H4 (cell line): ENCODE results near the gene FETUB. TPM values are rescaled to one million over a fixed set of nuclear protein-coding genes. Genes with fewer than 3 reads are reported as not detected.

Experiments
- DNase-seq: peaks from one replicate; pipeline ENCODE4 v3.0.0-alpha.2; 2015; ENCODE audit warnings: low spot score
- total RNA-seq: library from RNA; depleted of rRNA; stranded (reverse); fragments of >200 nt; shearing (Covaris generic); gene quantifications from 2 replicates; pipeline ENCODE4 v1.2.3, GENCODE V29; 2014

FETUB gene
- total RNA-seq, 1 experiment from 2014 or later: not detected

DNA sequence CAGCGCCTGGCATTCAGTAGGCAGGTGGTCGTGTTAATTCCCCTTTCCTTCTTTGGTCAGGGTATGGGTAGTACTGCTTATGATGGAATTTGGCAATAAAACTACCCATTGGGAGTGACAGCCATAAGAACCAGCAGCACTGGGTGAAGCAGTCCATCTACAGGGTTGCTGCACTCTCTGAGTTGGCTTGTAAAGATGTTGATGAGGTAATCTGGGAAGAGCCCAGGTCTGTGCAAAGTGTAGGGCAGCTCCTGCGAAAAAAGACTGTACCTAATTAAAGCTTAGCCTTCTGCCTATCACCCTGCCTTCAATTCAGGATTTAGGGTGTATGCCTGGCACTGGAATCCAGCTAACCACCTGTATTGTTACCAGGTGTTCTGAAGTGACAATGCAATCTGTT, 4.7 kb upstream of the FETUB start:
- DNase-seq: no peak

- no peak for DNase-seq
Measured at GRCh38 chr3:186636536-186636935, 3.7 kb upstream of the FETUB start.

DNA sequence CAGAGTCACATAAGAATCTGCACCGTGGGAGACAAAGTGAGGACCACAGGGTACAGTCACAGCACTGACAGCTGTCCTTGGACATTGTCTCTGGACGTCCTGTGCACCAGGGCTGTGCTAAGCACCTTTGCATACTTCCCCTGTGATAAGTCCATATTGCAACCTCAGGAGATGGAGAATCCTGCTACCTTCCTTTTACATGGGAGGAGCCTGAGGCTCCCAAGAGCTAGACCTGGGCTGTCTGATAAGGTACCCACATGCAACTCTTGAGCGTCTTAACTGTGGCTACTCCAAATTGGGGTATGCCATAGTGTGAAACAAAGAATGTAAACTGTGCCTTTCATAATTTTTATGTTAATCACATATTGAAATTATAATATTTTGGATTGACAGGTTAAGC, 2.5 kb upstream of the FETUB start:
- DNase-seq: no peak

DNA sequence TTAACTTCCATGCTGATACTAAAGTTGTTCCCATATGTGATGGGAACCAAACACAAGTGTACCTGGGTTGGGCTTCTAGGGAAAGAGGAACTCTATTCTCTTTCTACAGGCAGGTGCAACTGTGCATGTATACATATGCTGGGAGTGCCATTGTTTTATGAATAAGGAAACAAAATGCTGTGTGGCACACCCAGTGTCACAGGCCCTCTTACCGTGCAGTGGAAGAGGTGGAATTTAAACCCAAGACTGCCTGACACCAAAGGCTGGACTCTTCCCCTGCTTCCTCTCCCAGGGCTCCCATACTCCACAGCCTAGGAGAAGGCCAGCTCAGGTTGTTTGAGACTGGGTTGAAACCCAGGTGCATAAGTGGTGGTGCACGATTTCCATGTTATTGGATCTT, 1.9 kb upstream of the FETUB start:
- no peak for DNase-seq

DNA sequence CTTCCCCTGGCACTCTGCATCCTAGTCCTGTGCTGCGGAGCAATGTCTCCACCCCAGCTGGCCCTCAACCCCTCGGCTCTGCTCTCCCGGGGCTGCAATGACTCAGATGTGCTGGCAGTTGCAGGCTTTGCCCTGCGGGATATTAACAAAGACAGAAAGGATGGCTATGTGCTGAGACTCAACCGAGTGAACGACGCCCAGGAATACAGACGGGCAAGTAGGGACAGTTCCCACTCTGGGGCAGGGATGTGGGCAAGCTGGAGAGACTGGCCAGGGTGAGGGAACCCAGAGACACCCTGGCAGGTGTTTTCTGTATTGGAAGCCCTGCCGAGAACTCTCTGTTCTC, 247 bp downstream of the FETUB start:
- peak; percentile 24 for DNase-seq

DNA sequence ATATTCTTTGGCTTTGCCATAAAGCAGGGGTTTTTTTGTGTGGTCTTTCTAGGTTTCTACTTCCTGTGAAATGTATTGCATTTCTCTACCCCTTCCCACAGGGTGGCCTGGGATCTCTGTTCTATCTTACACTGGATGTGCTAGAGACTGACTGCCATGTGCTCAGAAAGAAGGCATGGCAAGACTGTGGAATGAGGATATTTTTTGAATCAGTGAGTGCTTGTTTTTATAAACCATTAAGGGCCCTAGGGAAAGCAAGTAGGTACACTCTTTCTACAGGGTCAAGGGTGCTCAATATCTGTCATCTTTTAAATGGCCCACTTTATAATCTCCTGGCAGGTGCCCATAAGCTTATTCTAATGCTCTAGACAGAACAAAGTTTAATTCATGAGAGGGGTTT, 730 bp downstream of the FETUB start:
- DNase-seq: no peak

GRCh38 chr3:186642014-186642413, 1.8 kb downstream of the FETUB start:
- no peak for DNase-seq

- no peak for DNase-seq
Measured at GRCh38 chr3:186643493-186643892, 3.3 kb downstream of the FETUB start.

DNA sequence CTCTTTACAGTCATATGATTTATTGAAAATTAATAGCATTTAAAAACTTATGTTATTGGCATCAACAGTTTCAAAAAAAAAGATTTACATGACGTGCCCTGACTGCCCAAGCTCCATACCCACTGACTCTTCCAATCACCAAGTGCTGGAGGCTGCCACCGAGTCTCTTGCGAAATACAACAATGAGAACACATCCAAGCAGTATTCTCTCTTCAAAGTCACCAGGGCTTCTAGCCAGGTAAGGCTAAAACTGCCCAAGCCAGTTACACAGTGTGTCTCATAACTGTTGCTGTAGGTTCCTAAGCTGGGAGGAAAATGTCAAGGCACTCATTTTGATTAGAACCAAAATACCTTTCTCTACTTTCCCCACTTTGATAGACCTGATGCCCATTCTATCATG, 4.5 kb downstream of the FETUB start:
- DNase-seq: no peak

DNA sequence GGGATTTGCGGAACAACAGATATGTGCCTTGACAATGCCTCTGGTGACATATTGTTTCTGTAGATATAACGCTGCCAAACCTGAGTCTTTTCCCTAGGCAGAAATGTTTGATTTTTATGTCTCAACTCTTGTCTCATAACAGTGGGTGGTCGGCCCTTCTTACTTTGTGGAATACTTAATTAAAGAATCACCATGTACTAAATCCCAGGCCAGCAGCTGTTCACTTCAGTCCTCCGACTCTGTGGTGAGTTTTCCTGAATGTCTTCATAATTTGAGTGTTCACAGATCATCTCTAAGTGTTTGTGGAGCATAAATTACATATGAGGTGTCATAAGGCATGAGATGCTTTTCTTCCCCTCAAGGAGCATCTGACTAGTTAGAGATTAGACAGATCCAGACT, 5.9 kb downstream of the FETUB start:
- no peak for DNase-seq

DNA sequence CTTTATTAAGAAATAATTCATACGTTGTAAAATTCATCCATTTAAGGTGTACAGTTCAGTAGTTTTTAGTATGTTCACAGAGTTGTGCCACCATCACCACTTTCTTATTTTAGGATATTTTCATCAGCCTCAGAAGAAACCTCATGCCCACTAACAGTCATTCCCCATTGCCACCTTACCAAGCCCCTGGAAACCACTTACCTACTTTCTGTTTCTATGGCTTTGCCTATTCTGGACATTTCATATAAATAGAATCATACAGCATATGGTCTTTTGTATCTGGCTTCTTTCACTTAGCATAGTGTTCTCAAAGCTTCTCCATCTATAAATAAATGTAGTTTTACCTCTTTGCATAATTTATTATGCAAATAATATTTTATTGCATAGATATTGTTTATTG, 6.6 kb downstream of the FETUB start:
- no peak for DNase-seq

GRCh38 chr3:186648851-186649250, 8.7 kb downstream of the FETUB start:
- no peak for DNase-seq

DNA sequence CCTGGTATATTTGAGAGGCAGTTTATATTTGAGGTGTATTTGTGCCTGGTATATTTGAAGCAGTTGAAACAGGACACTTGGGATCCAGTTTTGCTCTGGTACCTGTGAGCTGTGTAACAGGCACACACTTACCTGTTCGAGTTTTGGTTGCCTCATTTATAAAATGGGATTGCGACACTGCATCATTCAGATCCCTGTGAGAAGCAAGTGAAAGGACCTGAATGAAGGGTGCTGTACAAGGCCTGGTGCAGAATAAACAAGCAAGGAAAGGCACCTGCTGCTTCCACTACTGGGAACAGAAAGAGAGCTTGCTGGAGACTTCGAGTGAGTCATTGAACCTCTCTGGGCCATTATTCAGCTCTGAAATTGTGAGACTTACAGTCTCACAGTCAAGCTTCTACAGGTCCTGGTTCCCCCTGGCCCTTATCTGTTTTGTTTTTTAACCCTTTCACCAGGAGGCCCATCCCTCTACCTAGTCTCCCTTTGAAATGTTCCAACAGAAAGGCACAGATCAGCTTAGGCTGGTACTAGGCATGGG, 11.5 kb downstream of the FETUB start:
- no peak for DNase-seq

DNA sequence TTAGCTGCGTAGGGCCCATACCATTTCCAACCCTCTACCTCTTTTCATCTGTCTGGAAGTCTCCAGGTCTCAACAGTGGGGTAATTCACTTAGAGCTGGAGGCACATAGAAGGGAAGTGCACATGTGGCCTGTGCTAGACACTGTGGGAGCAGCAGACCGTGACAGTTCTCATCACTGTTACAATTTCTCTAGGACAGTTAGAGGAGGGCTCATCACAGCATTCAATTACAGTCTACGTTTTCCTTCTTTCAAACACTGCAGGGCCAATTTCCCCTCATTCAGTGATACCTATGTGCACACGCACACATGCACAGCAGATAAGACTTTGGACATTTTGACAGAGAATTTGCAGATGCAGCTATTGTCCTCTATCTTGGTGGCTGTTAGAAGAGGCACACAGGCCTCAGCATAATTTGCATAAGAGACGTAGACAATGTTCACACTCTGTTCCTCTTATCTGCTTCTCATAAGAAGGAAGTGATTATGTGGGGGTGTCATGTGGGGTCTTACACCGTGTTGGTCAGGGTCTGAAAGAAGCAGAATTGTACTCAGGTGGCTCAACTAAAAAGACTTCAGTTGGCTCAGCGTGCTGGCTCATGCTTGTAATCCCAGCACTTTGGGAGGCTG, 13.0 kb downstream of the FETUB start:
- no peak for DNase-seq

DNA sequence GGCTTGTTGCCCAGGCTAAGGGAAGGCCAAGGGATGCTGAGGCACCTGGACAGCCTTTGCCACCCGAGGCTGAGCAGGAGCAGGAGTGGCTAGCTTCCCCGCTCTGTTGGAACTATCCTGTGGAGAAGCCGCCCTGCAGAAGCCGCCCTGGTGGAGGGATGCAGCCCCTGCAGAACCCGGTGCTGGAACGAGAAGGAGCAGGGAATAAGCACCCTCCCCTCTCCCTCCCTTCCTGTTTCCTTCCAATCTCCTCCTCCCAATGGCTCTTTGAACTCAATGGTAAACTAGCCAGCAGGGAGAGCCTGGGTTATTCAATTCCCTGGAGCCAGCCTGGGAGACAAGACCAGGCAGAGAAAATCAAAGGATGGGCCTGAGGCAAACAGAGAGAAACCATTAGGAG, 13.8 kb downstream of the FETUB start:
- DNase-seq: peak; percentile 28

- no peak for DNase-seq
Measured at GRCh38 chr3:186663361-186664118, 23.3 kb downstream of the FETUB start.

DNA sequence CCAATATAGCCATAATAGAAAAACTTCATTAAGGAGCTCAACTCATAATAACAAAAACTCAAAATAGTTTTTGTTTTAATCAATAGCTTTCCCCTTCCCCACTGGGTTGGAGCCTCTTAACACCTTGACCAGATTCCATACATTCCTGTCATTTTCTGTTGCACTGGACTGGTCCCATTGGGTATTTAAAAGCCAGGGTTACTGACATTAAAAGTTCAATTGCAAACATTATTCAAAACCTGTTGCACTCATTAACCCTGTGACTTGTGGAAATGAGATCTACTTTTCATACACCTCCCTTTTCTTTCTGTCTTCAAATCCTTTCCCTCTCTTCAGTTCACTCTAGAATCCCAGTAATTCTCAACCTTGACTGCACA, 23.9 kb downstream of the FETUB start:
- DNase-seq: no peak

DNA sequence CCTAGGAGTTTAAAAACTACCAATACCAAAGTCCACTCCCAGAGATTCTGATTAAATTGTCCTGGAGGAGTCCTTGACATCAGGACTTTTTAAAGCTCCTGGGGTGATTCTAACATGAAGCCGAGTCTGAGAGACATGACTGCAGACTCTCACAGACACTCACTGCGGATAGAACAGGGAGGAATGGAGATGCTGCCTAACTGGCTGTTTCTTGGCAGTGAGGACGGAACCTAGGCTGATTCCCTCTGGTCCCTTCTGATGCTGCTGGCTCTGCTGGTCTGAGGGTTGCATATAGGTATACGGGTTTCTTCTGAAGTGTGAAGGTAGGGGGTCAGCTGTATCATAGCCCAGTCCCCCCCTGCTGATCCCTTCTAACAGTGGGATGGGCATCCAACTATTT, 24.3 kb downstream of the FETUB start:
- DNase-seq: no peak

- DNase-seq: no peak
Measured at GRCh38 chr3:186665625-186666188, 25.5 kb downstream of the FETUB start, which contains the start of gene HRG. HRG (plus strand) TSS chr3:186666014; CDS start chr3:186666032, 18 bp downstream.

DNA sequence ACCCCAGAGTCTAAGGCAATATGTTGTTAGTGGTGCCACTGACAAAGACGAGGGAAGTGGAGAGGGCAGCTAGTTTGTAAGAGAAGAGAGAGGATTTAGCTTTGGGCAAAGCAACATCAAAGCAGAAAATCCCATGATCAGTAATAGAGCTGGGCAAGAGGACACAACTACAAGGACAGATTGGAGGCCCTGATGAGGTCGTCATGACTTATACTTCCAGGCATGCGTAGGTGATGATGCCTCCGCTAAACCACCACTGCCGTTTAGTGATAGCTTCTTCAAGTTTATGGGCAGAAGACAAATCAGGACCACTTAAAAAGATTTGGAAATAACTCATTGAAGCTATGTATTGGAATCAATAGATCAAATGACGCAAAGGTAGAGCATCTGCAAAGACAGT, 28.2 kb downstream of the FETUB start:
- no peak for DNase-seq

DNA sequence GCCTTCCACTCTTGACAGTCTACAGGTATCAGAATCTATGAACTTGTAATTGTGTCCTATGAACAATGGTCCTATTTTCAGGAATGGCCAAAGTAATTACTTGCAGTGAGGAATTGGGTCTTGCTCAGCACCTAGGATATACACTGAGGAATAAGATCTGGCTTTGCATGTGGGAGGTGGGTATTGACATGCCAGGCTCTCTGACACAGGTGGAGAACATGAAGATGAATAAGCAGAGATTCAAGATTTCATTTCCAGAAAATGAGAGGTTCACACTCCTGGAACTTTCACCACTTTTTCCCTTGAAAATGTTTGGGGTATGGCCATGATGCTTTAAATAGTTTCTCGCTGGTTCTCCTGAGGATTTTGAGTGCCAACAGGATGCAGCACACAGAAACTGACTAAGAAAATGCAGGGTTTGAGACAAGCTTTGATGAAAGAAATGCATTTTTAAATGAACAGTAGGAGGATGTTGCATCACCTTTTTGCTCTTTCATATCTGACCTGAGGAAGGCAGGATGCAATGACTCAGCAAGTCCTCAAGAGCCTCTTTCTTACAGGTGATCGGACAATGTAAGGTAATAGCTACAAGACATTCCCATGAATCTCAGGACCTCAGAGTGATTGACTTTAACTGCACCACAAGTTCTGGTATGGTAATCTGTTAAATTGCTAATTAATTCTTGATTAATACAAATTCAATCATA, 29.3 kb downstream of the FETUB start:
- peak; percentile 36 for DNase-seq

GRCh38 chr3:186670155-186670554, 30.0 kb downstream of the FETUB start:
- no peak for DNase-seq

DNA sequence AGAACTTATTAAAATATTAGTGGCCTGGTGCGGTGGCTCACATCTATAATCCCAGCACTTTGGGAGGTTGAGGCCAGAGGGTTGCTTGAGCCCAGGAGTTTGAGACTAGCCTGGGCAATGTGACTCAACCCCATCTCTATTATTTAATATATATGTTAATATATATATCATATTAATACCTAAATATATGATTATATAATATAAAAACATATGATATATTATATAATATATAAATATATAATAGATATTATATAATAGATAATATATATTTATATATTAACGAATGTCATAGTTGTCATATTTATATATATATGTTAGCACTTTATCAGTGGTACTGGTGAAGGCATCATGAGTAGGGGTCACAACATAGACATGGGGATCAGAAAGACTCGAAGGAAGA, 30.9 kb downstream of the FETUB start:
- DNase-seq: no peak
